ENCODE results near the gene RXFP3.

The RXFP3 gene

DNA sequence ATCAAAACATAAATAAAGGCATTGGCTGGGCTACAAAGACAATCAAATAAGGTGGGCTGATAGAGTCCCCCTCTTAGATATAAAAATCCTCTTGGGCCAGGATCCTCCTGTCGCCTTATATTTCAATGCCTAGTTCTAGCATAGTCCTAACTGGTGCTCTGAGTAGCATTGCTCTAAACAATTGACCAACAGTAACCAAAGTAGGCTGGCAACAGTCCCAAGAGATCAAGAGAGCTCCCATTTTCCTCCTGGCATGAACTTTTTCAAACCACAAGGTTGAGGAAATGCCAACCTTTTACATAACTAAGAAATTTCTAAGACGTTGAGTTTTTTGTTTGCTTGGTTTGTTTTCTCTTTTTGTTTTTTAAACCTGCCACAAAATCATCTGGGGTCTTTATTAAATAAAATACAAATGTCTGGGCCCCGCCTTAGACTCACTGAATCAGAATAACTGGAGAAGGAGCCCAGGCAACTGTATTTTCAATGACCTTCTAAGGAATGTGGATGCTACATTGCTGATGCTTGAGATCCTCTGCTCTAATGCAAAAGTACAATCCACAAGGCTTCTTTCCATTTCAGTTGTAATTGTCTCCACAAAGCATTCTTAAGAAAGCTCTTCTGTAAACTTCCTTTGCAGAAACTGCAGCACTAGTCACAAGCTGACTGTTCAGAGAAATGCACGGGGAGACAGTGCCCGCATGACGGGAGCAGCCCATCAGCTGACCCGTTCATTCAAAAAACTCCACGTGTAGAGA, 45.4 kb downstream of the RXFP3 start:
- no peak for DNase-seq

DNA sequence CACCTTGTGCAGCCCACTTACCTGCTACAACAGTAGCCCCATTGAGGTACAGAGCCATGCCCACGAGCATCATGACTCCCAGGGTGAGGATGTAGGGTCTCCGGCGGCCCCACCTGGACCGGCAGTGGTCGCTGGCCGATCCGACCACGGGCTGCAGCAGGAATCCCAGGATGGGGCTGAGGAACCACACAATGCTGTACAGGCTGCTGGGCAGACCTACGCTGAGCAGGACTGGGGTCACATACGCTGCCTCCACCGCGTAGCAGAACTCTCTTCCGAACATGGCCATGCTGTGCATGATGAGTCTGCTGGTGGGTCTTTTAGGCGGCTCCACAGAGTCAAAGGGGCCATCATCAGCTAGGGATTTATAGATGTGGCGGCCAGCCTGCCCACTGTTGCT, 48.0 kb downstream of the RXFP3 start:
- no peak for DNase-seq

DNA sequence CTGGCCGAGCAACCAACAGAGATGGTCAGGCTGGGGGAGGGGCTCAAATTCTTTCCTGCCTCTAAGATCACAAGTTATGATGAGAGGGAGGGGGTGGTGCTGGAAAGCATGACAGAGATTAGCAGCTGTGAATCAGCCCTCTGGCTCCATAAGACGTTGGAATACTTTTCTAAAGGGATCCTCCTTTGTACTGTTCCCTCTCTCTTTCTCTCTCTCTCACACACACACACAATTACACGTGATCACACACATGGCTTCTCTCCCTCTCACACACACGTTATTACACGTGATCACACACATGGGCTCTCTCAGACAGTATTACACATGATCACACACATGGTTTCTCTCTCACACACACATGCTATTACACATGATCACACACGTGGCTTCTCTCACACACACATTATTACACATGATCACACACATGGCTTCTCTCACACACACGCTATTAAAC, 48.5 kb downstream of the RXFP3 start, which contains the start of gene SLC45A2:
SLC45A2 (minus strand) TSS at position 23 of the 454 bp plus-strand sequence. CDS start 110 bp downstream, outside the sequence.
- DNase-seq, result no peak

DNA sequence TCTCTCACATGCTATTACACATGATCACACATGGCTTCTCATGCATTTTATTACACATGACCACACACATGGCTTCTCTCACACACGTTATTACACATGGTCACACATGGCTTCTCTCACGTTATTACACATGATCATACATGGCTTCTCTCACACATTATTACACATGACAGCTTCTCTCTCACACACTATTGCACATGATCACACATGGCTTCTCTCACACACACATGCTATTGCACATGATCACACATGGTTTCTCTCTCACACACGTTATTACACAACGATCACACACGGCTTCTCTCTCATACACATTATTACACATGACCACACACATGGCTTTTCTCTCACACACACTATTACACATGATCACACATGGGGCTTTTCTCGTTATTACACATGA, 49.3 kb downstream of the RXFP3 start:
- no peak for DNase-seq

Data from retina (tissue), 1 donor.